Cardiac muscle cell (in vitro differentiated cells and primary cell): ENCODE data around the gene BMPER. TPM values are rescaled to one million over a fixed set of nuclear protein-coding genes. Genes with fewer than 3 reads are reported as not detected.

ENCODE experiments used
- DNase-seq, 2 donors: peaks; one replicate each; pipeline versions ENCODE4 v3.0.0 to v3.0.0-alpha.2; 2010 to 2017; ENCODE audit warnings: low read depth in 1 of 2, low spot score in 1 of 2
- H3K27ac ChIP-seq: fragments of 200-600 bp; sonication (generic); 2 replicates; pipeline ENCODE4 v1.5.1; 2016
- H3K27me3 ChIP-seq: fragments of 200-600 bp; sonication (generic); 2 replicates; pipeline ENCODE4 v1.6.0; 2016; ENCODE audit warnings: control low read depth
- H3K36me3 ChIP-seq: fragments of 200-600 bp; sonication (generic); 2 replicates; pipeline ENCODE4 v1.5.1; 2016; ENCODE audit warnings: control low read depth
- H3K4me1 ChIP-seq: fragments of 200-600 bp; sonication (generic); 2 replicates; pipeline ENCODE4 v1.8.1; 2017; ENCODE audit warnings: low read depth, mild to moderate bottlenecking, mixed run types
- H3K4me3 ChIP-seq: fragments of 200-600 bp; sonication (generic); 2 replicates; pipeline ENCODE4 v1.5.1; 2016; ENCODE audit warnings: mild to moderate bottlenecking
- H3K9me3 ChIP-seq: fragments of 200-600 bp; sonication (generic); 2 replicates; pipeline ENCODE4 v1.5.1; 2017; ENCODE audit warnings: low read depth, mild to moderate bottlenecking, control low read depth
- polyA plus RNA-seq: library from polyadenylated mRNA; unstranded; fragments of >200 nt; fragmentation: Nextera tagmentation; extraction: Ambion mirVana; gene quantifications from 2 replicates; pipeline ENCODE4 v1.2.1, GENCODE V29; 2016
- total RNA-seq: library from RNA; depleted of rRNA; stranded (reverse); fragments of >200 nt; gene quantifications from 2 replicates; pipeline ENCODE4 v1.2.3, GENCODE V29; 2016
- TF ChIP-seq, protein P1 (sequence below): IDR thresholded peaks from 2 replicates; pipeline ENCODE4 v1.5.1; 2012; ENCODE audit warnings: low read depth, mild to moderate bottlenecking, low read length

BMPER gene
- total and polyA plus RNA-seq, 2 experiments from 2014 or later: 53.6 to 138 TPM

DNA sequence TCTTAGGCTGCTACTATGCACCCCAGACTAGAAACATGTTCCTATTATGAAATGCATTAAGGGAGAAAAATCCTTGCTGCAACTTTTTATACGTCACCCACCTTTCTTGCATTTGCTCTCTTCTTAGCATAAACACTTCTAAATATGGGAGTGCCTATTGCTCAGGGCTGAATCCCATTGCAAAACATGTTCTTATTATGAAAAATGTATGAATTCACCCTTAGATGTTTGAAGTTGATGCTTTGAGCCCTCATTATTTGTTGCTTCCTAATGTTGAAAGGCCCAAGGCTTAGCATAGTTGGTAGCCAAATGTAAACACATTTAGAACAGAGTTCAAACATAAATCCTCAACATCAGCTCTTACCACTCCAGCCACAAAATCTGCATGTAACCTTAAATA, 52.8 kb downstream of the BMPER start:
- Histone ChIP-seq H3K27me3 (no peaks in the 10 kb centered on the region), H3K36me3 (peaks cover 19% of the 10 kb centered on the region), H3K4me1 (no peaks in the 10 kb centered on the region), H3K4me3 (no peak overlapping the region), H3K27ac (no peak overlapping the region), H3K9me3 (no peaks in the 10 kb centered on the region)
- no peak for DNase-seq
- TF ChIP-seq, protein P1, sequence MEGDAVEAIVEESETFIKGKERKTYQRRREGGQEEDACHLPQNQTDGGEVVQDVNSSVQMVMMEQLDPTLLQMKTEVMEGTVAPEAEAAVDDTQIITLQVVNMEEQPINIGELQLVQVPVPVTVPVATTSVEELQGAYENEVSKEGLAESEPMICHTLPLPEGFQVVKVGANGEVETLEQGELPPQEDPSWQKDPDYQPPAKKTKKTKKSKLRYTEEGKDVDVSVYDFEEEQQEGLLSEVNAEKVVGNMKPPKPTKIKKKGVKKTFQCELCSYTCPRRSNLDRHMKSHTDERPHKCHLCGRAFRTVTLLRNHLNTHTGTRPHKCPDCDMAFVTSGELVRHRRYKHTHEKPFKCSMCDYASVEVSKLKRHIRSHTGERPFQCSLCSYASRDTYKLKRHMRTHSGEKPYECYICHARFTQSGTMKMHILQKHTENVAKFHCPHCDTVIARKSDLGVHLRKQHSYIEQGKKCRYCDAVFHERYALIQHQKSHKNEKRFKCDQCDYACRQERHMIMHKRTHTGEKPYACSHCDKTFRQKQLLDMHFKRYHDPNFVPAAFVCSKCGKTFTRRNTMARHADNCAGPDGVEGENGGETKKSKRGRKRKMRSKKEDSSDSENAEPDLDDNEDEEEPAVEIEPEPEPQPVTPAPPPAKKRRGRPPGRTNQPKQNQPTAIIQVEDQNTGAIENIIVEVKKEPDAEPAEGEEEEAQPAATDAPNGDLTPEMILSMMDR: no peak

DNA sequence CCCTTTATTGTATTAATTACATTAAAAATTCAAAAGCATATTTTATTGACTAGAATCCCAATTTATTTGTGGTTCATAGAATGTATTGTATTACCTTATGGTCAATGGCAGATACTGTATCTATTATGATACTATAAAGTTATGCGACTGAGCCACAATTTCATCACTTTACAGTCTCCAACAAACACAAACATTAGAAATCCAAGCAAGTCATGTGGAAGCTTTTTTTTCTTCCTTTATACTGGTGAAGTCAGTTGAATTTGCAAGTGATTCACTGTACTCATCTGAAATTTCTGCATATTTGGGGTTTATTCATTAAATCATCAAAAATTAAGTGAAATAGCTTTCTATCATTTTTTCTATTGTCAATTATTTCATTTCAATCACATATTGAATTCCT, 54.3 kb downstream of the BMPER start:
- no peak for DNase-seq
- TF ChIP-seq, protein P1: no peak

DNA sequence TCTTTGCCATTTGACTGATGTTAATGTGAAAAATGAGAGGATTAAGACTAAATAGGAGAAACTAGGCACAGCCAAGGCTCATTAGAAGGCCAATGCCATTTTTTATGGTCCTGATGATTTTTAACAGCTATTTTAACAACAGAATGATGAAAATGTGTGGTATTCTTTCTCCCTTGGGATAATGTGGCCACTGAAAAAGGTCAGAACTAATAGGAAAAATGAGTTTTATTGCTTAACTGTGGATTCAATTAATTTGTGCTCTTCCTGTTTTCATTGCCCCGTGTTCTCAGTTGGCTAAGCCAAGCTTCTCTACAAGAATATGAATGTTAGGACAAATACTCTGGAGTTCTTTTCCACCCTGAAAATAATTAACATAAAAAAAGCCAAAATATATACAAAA, 56.6 kb downstream of the BMPER start:
- Histone ChIP-seq H3K27ac (peak overlapping the region; percentile 23), H3K27me3 (no peaks in the 10 kb centered on the region), H3K9me3 (no peaks in the 10 kb centered on the region), H3K4me1 (no peaks in the 10 kb centered on the region), H3K36me3 (peaks cover 14% of the 10 kb centered on the region), H3K4me3 (no peak overlapping the region)
- TF ChIP-seq, protein P1: no peak
- DNase-seq: peak in 1 of 2 donors; percentile 20

More for the DNA sequence above, 54.3 kb downstream of the BMPER start:
- no peaks in the 10 kb centered on the region for H3K4me1 ChIP-seq
- no peak overlapping the region for H3K4me3 ChIP-seq
- H3K27me3 ChIP-seq: no peaks in the 10 kb centered on the region
- peaks cover 13% of the 10 kb centered on the region for H3K36me3 ChIP-seq
- no peaks in the 10 kb centered on the region for H3K9me3 ChIP-seq
- no peak overlapping the region for H3K27ac ChIP-seq

DNA sequence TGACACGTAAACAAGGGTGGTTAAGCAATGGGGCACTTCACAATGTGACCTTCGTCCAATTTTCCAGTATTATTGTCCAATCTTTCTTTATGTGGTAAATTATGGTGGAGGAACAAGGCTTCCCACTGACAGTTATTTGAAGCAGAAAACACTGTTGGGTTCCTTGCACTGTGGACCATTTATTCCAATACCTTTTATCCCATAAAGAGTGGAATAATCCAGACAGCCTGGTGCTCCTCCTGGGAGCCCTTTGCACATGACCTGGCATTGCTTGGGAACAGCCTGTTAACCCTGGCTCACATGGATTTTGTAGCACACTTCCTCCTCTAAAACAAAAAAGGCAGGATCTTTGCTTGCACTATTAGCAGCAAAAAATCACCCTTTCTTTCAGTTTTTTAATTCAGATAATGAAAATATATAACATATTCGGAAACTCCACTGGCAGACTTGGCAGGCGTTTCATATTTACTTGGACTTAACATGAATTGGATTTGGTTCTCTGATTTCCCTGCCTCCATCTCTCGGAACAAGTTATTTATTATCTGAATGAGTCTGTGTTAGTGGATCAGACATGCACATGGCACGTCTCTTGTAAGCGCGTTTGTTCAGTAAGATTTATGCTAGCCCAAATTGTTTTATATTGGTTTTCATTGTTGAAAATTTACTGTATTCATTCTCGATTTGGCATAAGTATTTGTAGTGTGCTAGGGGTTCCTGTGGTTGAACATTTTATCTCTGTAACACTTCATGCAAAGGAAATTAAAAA, 59.3 kb downstream of the BMPER start:
- no peak overlapping the region for H3K4me3 ChIP-seq
- TF ChIP-seq, protein P1: no peak
- DNase-seq: peak in 1 of 2 donors; percentile 38
- H3K9me3 ChIP-seq: no peaks in the 10 kb centered on the region
- no peaks in the 10 kb centered on the region for H3K27me3 ChIP-seq
- peaks cover 2% of the 10 kb centered on the region for H3K4me1 ChIP-seq
- peak overlapping the region; percentile 34 for H3K27ac ChIP-seq
- peaks cover 19% of the 10 kb centered on the region for H3K36me3 ChIP-seq

DNA sequence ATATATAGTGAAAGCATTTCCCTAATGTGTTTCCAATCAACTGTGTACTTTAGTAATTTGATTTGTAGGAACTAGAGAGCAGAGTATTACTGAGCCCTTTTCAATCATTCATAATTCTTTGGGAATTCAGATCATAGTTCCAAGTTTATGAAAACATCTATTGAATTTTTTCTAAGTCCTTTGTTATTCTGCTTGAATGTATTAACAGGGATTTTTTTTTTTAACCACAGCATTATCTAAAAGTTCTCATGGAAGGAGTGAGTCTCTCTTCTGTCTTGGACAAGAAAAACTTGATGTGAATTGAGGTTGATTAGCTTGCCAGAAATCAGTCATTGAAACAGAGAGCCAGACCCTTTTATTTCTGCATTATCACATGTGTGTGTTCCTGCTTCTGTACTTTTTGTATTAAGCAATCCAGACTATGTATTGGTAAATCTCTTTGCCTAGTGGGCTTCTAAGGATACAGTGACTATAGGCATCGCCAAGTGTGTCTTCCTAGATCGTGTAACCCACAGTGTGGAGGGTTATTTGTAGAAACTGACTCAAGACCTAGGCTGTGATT, 59.9 kb downstream of the BMPER start:
- TF ChIP-seq, protein P1: no peak
- Histone ChIP-seq H3K36me3 (peaks cover 26% of the 10 kb centered on the region), H3K4me3 (no peak overlapping the region), H3K9me3 (no peaks in the 10 kb centered on the region), H3K27me3 (no peaks in the 10 kb centered on the region), H3K4me1 (peaks cover 8% of the 10 kb centered on the region), H3K27ac (peak overlapping the region; percentile 34)
- peak in 1 of 2 donors; percentile 89 for DNase-seq
